ENCODE results near the gene RALGAPB.
"Not testable (repeated sequence)": the region's sequence is repeated elsewhere in the genome, so short reads cannot be mapped to it uniquely, and the experiment has no call there.

RALGAPB gene

GRCh38 chr20:38498909-38499308 lies 26.3 kb downstream of the RALGAPB start:
- no peak for DNase-seq

- DNase-seq, result no peak
These were observed 26.7 kb downstream of the RALGAPB start for GRCh38 chr20:38499366-38499765.

DNA sequence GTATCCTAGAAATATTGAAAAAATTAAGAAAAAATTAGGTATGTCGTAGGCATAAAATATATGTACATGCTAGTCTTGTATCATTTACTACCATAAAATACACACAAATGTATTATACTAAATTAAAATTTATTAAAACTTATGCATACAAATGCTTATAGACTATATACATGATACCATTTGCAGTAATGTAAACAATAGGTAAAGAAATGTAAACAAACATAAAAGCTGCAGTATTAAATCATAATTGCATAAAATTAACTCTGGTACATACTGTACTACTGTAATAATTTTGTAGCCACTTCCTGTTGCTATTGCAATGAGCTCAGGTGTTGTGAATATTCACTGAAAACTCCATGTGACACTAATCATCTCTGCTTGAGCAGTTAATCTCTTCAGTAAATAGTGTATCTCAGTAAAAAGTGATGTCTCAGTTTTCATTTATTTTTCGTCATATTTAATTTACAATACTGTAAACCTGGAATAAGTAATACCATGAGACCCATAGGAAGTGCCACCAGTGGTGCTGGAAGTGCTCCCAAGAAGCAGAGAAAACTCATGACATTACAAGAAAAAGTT lies 29.3 kb downstream of the RALGAPB start:
- DNase-seq, result no peak

DNA sequence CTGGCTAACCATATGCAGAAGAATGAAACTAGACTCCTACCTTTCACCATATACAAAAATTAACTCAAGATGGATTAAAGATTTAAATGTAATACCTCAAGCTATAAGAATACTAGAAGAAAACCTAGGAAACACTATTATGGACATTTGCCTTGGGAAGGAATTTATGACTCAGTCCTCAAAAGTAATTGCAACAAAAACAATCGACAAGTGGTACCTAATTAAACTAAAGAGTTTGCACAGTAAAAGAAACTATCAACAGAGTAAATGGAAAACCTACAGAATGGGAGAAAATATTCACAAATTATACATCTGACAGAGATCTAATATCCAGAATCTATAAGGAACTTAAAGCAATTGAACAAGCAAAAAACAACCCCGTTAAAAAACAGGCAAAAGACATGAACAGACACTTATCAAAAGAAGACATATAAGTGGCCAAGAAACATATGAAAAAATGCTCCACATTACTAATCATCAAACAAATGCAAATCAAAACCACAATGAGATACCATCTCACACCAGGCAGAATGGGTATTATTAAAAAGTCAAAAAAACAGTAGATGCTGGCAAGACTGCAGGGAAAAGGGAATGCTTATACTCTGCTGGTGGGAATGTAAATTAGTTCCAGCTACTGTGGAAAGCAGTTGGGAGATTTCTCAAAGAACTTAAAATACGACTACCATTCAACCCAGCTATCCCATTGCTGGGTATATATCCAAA lies 31.9 kb downstream of the RALGAPB start:
- no peak for DNase-seq

DNA sequence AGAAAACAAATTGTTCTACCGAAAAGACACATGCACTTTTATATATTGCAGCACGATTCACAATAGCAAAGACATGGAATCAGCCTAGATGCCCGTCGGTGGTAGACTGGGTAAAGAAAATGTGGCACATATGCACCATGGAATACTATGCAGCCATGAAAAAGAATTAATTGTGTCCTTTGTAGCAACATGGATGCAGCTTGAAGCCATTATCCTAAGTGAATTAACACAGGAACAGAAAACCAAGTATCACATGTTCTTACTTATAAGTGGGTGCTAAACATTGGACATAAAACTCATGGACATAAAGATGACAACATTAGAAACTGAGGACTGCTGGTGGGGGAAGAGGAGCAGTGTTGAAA lies 32.4 kb downstream of the RALGAPB start:
- no peak for DNase-seq

GRCh38 chr20:38511726-38512125 lies 39.1 kb downstream of the RALGAPB start:
- not testable (repeated sequence) for DNase-seq

GRCh38 chr20:38514185-38514584 lies 41.5 kb downstream of the RALGAPB start:
- no peak for DNase-seq

DNA sequence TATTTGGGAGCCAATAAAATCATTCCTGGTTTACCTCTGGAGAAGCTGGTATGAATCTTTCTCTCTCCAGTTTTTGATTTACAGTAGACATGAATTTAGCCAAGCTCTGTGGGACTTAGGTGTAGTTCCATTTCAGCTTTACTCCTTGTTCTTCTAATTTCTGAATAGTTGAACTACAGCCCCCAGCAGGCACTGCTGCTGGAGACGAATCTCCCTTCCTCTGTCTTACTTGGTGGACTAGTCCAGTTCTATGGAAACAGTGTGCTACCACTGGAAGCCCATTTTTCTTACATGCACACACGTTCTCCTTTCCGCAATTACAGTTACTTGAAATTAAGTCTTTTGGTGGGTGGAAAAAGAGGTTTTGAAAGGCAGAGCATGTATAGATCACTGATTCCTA lies 42.3 kb downstream of the RALGAPB start:
- DNase-seq, result no peak

- DNase-seq, result no peak
These were observed 43.0 kb downstream of the RALGAPB start for GRCh38 chr20:38515631-38516030.

DNA sequence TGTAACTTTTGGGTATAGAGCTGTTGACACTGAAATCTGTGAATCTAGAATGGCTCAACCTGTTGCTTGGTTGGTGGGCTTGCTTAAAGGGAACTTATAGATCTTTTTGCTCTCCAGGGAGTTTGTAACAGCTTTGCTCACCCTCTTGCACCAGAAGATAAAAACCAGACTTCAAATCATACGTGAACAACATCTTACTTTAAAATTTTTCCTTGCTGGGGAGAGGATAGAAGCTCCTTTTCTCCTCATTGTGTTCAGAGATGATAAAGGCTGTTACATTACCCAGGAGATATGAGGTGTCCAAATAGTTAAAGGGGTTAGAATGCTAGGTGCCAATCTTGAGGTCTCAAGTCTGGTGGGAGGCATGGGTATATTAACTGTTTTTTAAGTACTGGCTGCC lies 46.8 kb downstream of the RALGAPB start:
- no peak for DNase-seq

DNA sequence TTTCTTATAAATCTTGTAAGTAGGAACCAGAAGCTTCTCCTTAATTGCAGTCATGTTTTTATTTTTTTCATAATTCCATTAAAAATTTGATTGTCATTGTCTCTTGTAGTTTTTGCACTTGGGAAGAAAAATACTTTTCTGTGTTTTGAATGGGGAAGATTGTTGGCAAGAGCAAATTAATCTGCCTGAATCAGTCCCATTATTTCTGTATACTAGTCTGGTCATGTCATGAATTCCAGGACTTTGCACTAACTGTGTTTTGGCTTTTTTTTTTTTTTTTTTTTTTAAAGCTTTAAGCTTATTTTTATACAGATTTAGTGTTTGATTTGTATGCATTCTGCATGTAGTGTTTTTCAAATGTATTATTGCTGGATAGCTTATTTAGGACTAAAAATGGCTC lies 47.6 kb downstream of the RALGAPB start:
- DNase-seq, result no peak

DNA sequence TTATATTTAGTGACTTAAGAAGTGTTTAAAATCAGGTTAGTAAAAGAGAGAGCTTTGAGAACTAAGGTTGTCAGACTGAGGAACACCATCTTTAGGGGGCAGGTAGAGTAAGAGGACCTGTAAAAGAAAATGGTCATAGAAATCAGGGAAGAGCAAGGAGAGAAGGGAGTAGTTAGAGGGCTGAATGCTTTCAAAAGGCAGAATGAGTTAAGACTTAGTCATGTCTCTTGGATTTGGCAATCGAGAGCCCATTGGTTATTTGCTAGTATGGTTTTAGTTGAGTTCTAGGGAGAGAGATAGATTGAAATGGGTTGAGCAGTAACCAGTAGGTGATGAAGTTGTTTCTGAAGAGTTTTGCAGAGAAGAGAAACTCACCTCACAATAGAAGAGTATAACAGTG lies 51.1 kb downstream of the RALGAPB start:
- DNase-seq, result no peak

DNA sequence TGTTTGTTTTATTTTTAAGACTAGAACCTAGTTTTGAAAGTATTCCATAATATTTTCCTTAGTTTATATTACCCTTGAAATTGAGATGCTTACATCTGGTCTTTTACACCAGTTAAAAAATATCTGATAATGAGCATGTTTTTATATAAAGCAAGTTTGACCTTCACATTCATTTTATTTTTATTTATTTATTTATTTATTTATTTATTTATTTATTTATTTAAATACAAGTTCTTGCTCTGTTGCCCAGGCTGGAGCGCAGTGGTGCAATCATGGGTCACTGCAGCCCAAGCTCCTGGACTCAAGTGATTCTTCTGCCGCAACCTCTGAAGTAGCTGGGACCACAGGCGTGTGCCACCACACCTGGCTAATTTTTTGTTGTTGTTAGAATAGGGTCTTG lies 55.5 kb downstream of the RALGAPB start:
- DNase-seq, result no peak

DNA sequence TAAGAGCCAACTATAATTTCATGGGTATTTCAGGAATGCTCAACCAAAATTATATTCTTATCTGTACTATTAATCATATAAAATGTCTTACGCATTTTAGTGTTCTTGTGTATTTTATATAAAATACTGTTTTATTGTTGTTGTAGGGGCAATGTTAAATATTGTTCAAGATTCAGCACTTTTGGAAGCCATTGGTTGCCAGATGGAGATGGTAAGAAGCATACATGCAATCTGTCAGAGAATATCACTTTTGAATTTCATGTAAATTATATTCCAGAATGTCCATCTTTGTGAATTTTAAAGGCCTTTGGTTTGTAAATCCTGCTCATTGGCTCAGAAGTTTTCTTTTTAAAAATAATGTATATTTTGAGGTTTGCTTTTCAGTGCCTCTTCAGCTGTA lies 58.4 kb downstream of the RALGAPB start:
- DNase-seq, result no peak

DNA sequence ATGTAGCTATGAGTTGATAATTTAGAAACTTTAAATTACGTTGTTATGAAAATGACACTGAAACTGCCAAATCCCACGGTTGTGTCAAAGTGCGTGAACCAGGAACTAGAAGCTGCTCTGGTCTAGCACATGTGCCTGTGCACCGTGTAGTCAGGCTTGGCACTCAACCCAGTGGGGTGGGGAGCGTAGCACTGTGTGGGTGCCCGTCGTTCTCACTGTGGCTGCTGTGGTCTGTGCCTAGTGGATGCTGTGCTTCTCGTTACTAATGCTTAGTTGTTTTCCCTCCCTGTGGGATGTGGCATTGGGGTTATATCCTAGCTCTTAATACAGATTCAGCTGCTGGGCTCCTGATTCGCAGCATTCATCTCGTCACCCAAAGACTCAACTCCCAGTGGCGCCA lies 62.1 kb downstream of the RALGAPB start:
- DNase-seq, result no peak

GRCh38 chr20:38536310-38536709 lies 63.7 kb downstream of the RALGAPB start:
- DNase-seq, result no peak

DNA sequence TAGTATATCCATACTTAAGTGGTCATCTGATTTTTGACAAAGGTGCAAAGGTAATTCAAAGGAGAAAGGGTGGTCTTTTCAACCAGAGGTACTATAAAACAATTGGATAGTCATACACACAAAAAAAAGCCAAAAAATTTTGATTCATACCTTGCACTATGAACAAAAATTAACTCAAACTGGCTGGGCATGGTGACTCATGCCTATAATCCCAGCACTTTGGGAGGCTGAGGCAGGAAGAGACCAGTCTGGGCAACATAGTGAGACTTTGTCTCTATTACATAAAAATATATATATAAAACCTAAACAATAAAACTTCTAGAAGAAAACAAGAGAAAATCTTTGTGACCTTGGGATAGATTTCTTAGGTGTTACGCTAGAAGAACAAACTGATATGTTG lies 64.5 kb downstream of the RALGAPB start:
- no peak for DNase-seq

- DNase-seq, result no peak
These were observed 66.1 kb downstream of the RALGAPB start for GRCh38 chr20:38538789-38539188.

DNA sequence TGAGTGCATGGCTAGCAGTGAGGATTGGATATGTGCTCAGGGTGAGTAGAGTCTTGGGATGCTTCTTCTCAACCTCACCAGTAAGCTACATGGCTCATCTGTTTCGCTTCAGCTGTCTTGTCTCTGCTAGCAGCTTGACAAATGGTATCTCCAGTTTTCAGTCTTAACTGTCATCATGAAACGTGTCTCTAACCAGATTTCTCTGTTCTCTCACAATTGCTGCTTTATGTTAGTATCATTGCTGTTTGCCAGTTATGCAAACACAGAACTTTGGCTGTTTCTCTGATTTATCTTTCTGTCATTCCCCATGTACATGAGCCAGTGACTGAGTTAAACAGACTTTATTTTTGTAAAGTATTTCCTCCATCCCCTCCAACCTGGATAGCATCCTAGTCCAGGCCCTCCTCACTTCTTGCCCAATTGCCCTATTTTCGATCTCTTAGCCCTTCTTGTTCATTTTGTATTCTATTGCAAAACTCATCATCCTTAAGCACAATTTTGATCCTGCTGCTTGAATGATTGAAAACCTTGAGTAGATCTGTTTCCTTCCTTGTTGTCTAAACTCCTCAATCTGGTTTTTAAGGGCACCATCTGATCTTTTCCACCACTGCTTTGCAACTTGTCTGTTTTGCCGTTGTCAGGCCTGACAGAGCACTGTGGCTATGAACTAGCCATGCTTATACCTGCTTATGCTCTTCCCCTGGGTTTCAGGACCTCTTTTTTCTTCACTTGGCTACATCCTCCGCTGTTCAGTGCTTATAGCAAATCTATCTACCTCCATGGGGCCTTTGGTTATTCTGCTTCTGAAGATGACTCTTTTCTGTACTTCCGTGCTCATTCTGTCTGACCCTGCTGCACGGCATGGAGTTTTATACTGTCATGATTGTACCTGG lies 70.6 kb downstream of the RALGAPB start:
- DNase-seq, result no peak

DNA sequence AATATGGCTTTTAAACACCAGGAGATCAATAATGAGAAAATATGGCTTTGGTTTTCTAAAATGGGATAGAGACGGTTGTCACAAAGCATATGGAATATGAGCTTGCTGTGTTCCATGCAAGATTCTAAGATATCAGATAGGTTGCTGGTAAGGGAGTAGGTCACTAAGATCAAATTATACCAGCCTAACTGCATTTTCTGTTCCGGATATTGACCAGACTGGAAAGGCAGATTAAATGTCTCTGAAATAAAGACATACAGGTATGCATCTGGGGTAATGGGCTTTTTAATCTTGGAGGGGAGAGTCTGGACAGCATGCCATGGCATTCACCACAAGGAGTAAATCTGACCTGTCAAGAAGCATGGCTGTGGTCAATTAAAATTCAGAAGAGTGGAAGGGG lies 73.1 kb downstream of the RALGAPB start:
- no peak for DNase-seq

- peak in 1 of 2 experiments; percentile 1 for DNase-seq
These were observed 74.8 kb downstream of the RALGAPB start for GRCh38 chr20:38547288-38548085.

DNA sequence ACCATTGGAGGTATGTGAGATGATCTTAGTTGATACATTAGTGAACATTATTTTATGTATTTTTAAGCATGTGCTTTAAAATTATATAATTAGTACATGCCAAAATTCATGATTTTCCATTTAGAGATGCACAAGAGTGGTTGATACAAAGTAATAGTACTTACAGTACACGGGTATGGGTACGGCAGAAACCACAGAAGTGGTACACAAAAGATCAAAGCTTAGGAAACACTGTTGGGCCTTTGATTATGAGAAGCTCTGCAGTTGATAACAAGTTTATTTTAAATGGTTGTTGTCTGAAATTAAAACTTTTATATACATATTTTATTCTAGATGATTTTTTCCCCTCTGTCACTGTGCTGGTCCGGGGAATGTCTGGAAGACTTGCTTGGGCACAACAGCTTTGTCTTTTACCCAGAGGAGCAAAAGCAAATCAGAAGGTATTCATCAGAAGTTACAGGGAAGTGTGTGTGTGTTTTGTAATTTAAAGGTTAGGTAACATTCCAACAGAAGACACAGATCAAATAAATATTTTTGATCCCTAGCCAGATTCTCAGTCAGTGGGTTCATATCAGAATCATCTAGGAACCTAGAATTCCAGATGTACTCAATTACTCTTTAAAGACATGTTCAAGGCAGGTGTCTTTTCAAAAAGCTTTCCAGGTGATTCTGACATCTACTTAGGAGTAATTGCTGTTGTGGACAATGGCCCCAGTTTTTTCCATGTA lies 75.9 kb downstream of the RALGAPB start:
- DNase-seq, result no peak
